ENCODE results near the gene CERS2. TPM values are rescaled to one million over a fixed set of nuclear protein-coding genes. Genes with fewer than 3 reads are reported as not detected.
"Not testable (repeated sequence)": the region's sequence is repeated elsewhere in the genome, so short reads cannot be mapped to it uniquely, and the experiment has no call there.

The CERS2 gene
- total RNA-seq, 1 experiment from 2014 or later: 226 TPM

- no peak overlapping the region for H3K27ac Mint-ChIP-seq (ENCODE audit: unreplicated experiment)
- intact Hi-C loops (cut with micrococcal nuclease; ENCODE audit: unreplicated experiment): no loop called here
- no peaks in the 10 kb centered on the region for H3K9me3 Mint-ChIP-seq (ENCODE audit: low read depth, unreplicated experiment)
- CTCF ChIA-PET: no interaction called here
- no peak for DNase-seq
- H3K4me3 Mint-ChIP-seq (ENCODE audit: low read depth, unreplicated experiment): no peak overlapping the region
- no TSS peak for BruUV-seq (replicated peaks)
- H3K27me3 Mint-ChIP-seq (ENCODE audit: unreplicated experiment): no peaks in the 10 kb centered on the region
- H3K4me1 Mint-ChIP-seq (ENCODE audit: low read depth, unreplicated experiment): peaks cover 5% of the 10 kb centered on the region
- peaks cover 66% of the 10 kb centered on the region for H3K36me3 Mint-ChIP-seq (ENCODE audit: insufficient read depth, unreplicated experiment)
- TF ChIP-seq, protein P1, sequence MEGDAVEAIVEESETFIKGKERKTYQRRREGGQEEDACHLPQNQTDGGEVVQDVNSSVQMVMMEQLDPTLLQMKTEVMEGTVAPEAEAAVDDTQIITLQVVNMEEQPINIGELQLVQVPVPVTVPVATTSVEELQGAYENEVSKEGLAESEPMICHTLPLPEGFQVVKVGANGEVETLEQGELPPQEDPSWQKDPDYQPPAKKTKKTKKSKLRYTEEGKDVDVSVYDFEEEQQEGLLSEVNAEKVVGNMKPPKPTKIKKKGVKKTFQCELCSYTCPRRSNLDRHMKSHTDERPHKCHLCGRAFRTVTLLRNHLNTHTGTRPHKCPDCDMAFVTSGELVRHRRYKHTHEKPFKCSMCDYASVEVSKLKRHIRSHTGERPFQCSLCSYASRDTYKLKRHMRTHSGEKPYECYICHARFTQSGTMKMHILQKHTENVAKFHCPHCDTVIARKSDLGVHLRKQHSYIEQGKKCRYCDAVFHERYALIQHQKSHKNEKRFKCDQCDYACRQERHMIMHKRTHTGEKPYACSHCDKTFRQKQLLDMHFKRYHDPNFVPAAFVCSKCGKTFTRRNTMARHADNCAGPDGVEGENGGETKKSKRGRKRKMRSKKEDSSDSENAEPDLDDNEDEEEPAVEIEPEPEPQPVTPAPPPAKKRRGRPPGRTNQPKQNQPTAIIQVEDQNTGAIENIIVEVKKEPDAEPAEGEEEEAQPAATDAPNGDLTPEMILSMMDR (IDR thresholded peaks at IDR 0.05; ENCODE audit: unreplicated experiment): no peak
Measured at GRCh38 chr1:150954708-150955107, 19.9 kb downstream of the CERS2 start.

- H3K27ac Mint-ChIP-seq (ENCODE audit: unreplicated experiment): no peak overlapping the region
- H3K9me3 Mint-ChIP-seq (ENCODE audit: low read depth, unreplicated experiment): no peaks in the 10 kb centered on the region
- H3K4me3 Mint-ChIP-seq (ENCODE audit: low read depth, unreplicated experiment): no peak overlapping the region
- BruUV-seq (replicated peaks): no TSS peak
- peaks cover 71% of the 10 kb centered on the region for H3K36me3 Mint-ChIP-seq (ENCODE audit: insufficient read depth, unreplicated experiment)
- DNase-seq: no peak
- intact Hi-C loops (cut with micrococcal nuclease; ENCODE audit: unreplicated experiment): no loop called here
- CTCF ChIA-PET: no interaction called here
- TF ChIP-seq, protein P1 (IDR thresholded peaks at IDR 0.05; ENCODE audit: unreplicated experiment): no peak
- no peaks in the 10 kb centered on the region for H3K27me3 Mint-ChIP-seq (ENCODE audit: unreplicated experiment)
- H3K4me1 Mint-ChIP-seq (ENCODE audit: low read depth, unreplicated experiment): no peaks in the 10 kb centered on the region
Measured at GRCh38 chr1:150944856-150945255, 29.8 kb downstream of the CERS2 start.

- intact Hi-C loops (cut with micrococcal nuclease; ENCODE audit: unreplicated experiment): no loop called here
- no peaks in the 10 kb centered on the region for H3K27me3 Mint-ChIP-seq (ENCODE audit: unreplicated experiment)
- no peaks in the 10 kb centered on the region for H3K4me1 Mint-ChIP-seq (ENCODE audit: low read depth, unreplicated experiment)
- BruUV-seq (replicated peaks): no TSS peak
- TF ChIP-seq, protein P1 (IDR thresholded peaks at IDR 0.05; ENCODE audit: unreplicated experiment): no peak
- H3K9me3 Mint-ChIP-seq (ENCODE audit: low read depth, unreplicated experiment): peaks cover 4% of the 10 kb centered on the region
- H3K4me3 Mint-ChIP-seq (ENCODE audit: low read depth, unreplicated experiment): no peak overlapping the region
- H3K36me3 Mint-ChIP-seq (ENCODE audit: insufficient read depth, unreplicated experiment): peaks cover 85% of the 10 kb centered on the region
- CTCF ChIA-PET: no interaction called here
- no peak for DNase-seq
- H3K27ac Mint-ChIP-seq (ENCODE audit: unreplicated experiment): no peak overlapping the region
Measured at GRCh38 chr1:150931773-150932172, 42.9 kb downstream of the CERS2 start.

GRCh38 chr1:150928775-150929174 is 45.9 kb downstream of the CERS2 start:
- H3K4me1 Mint-ChIP-seq (ENCODE audit: low read depth, unreplicated experiment); H3K27ac Mint-ChIP-seq (ENCODE audit: unreplicated experiment); DNase-seq; CTCF ChIA-PET; H3K27me3 Mint-ChIP-seq (ENCODE audit: unreplicated experiment); H3K9me3 Mint-ChIP-seq (ENCODE audit: low read depth, unreplicated experiment); H3K4me3 Mint-ChIP-seq (ENCODE audit: low read depth, unreplicated experiment); BruUV-seq (replicated peaks): not testable (repeated sequence)
- intact Hi-C loops (cut with micrococcal nuclease; ENCODE audit: unreplicated experiment): loop anchor here (5.0 to 10.0 kb wide), 2 partner anchors 51 to 454 kb away; partner anchors contain the start of gene ARNT
- H3K36me3 Mint-ChIP-seq (ENCODE audit: insufficient read depth, unreplicated experiment): peaks cover 72% of the 10 kb centered on the region

DNA sequence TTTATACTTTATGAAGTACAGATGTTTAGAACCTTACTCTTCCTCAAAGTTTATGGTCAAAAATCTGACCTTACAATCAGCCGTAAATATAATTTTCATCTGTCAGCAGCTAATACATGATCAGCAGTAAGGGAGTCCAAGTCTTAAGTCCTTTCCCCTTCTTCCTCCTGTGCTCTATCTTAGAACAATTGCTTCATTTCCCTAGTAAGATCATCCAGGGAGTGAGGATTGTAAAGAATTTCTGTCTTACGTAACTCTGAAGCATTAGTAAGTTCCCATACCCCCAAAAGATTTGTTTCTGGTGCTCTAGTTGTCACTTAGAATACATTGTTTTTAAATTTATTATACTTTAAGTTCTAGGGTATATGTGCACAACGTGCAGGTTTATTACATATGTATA is 46.3 kb downstream of the CERS2 start:
- no peak for DNase-seq
- Mint-ChIP-seq H3K27ac (ENCODE audit: unreplicated experiment) (no peak overlapping the region), H3K9me3 (ENCODE audit: low read depth, unreplicated experiment) (peaks cover 4% of the 10 kb centered on the region), H3K4me1 (ENCODE audit: low read depth, unreplicated experiment) (no peaks in the 10 kb centered on the region), H3K4me3 (ENCODE audit: low read depth, unreplicated experiment) (no peak overlapping the region), H3K36me3 (ENCODE audit: insufficient read depth, unreplicated experiment) (peaks cover 67% of the 10 kb centered on the region), H3K27me3 (ENCODE audit: unreplicated experiment) (no peaks in the 10 kb centered on the region)
- CTCF ChIA-PET: no interaction called here
- intact Hi-C loops (cut with micrococcal nuclease; ENCODE audit: unreplicated experiment): loop anchor here (5.0 to 10.0 kb wide), 2 partner anchors 51 to 453 kb away; partner anchors contain the start of gene ARNT
- BruUV-seq (replicated peaks): no TSS peak
- TF ChIP-seq, protein P1 (IDR thresholded peaks at IDR 0.05; ENCODE audit: unreplicated experiment): no peak

Data from Calu3 (cell line).